K562 (cell line): Measurements from ENCODE around the gene SLC35F2. TPM values are rescaled to one million over a fixed set of nuclear protein-coding genes. Genes with fewer than 3 reads are reported as not detected.
A peak's percentile ranks its signal among the peaks of the same experiment; 100 is the strongest.

ENCODE experiments used
- ATAC-seq: fragments of 200-7000 bp; cut with Tn5 transposase; 3 replicates; pipeline ENCODE4 v1.9.1; 2020; ENCODE audit warnings: moderate library complexity
- BruUV-seq: library from RNA; stranded (reverse); fragments of 400-500 nt; replicated peaks from 2 replicates; lab custom pipeline; 2021; lab: Mats Ljungman, UMichigan
- CTCF ChIA-PET: fragments of 300-600 bp; formaldehyde crosslinking; extraction: SDS; loops from one replicate; lab custom pipeline; 2021; ENCODE audit warnings: low intra/inter-chr PET ratio; lab: Yijun Ruan, JAX
- POLR2A ChIA-PET: fragments of 300-600, 350-650 bp; sonication (Branson Sonifier 250); formaldehyde crosslinking; extraction: SDS; loops from one replicate; lab custom pipeline; 2021; ENCODE audit warnings: antibody characterized with exemption, inconsistent platforms; lab: Yijun Ruan, JAX
- DNase-seq, 4 experiments: peaks; one replicate each; pipeline versions ENCODE4 v3.0.0 to v3.0.0-alpha.2; 2011 to 2018; ENCODE audit warnings: low spot score in 3 of 4, mixed read lengths in 3 of 4; ENCODE audit errors: extremely low read depth in 1 of 4
- FAIRE-seq: peaks from 2 replicates; lab custom pipeline; 2011; peaks lifted over from hg19 to GRCh38; lab: Jason Lieb, UNC
- H2AFZ ChIP-seq: 2 replicates; pipeline ENCODE4 v1.6.0; 2011; ENCODE audit warnings: low read depth, low read length, control low read depth, inconsistent platforms
- H3K27ac ChIP-seq: fragments of 200-600 bp; 3 replicates; pipeline ENCODE4 v1.8.0; 2011; ENCODE audit warnings: low read depth, mild to moderate bottlenecking, control low read depth, inconsistent platforms, low read length, moderate library complexity, mixed read lengths; ENCODE audit errors: extremely low read depth
- H3K27me3 ChIP-seq, 2 experiments: fragments of 300-600 bp in 1 of 2; 2 replicates in 1 of 2; 3 replicates in 1 of 2; pipeline versions ENCODE4 v1.6.0 to v1.8.0; 2011; ENCODE audit warnings: inconsistent platforms in 2 of 2, low read length in 2 of 2, mild to moderate bottlenecking in 1 of 2, mixed read lengths in 1 of 2, moderate library complexity in 1 of 2; ENCODE audit not compliant: control insufficient read depth in 2 of 2, insufficient read depth in 2 of 2
- H3K36me3 ChIP-seq: fragments of 300-600 bp; 3 replicates; pipeline ENCODE4 v1.8.0; 2011; ENCODE audit warnings: mild to moderate bottlenecking, low read length, inconsistent platforms; ENCODE audit not compliant: control insufficient read depth, insufficient read depth
- H3K4me1 ChIP-seq, 2 experiments: fragments of 200-600 bp in 1 of 2; replicated peaks in 1 of 2; 2 replicates in 1 of 2; 3 replicates in 1 of 2; pipeline versions ENCODE4 v1.5.1 to v1.8.0; 2011; ENCODE audit warnings: inconsistent platforms in 2 of 2, low read length in 2 of 2, mild to moderate bottlenecking in 1 of 2, mixed read lengths in 1 of 2, moderate library complexity in 1 of 2; ENCODE audit not compliant: control insufficient read depth in 2 of 2, insufficient read depth in 2 of 2
- H3K4me2 ChIP-seq: 2 replicates; pipeline ENCODE4 v1.6.1; 2011; ENCODE audit warnings: low read length, control low read depth, inconsistent platforms, mixed read lengths; ENCODE audit not compliant: insufficient read depth
- H3K4me3 ChIP-seq: fragments of 200-600 bp; sonication (generic), shearing (Covaris generic); 2 replicates; pipeline ENCODE4 v1.5.1; 2016; ENCODE audit warnings: control low read depth, inconsistent platforms
- H3K79me2 ChIP-seq: fragments of 200-600 bp; 3 replicates; pipeline ENCODE4 v1.8.0; 2011; ENCODE audit warnings: low read length, inconsistent platforms; ENCODE audit not compliant: control insufficient read depth, insufficient read depth
- H3K9ac ChIP-seq, 2 experiments: 2 replicates each; pipeline versions ENCODE4 v1.6.0 to v1.6.1; 2011; ENCODE audit warnings: low read depth in 2 of 2, low read length in 2 of 2, control low read depth in 1 of 2, inconsistent platforms in 1 of 2, mild to moderate bottlenecking in 1 of 2, mixed read lengths in 1 of 2; ENCODE audit not compliant: insufficient read depth in 1 of 2
- H3K9me1 ChIP-seq: one replicate; pipeline ENCODE4 v1.6.0; 2011; ENCODE audit warnings: inconsistent platforms, mild to moderate bottlenecking, low read length, moderate library complexity; ENCODE audit not compliant: control insufficient read depth, insufficient read depth
- H3K9me3 ChIP-seq: replicated peaks from 2 replicates; pipeline ENCODE4 v1.5.1; 2011; ENCODE audit warnings: low read depth, low read length, inconsistent platforms; ENCODE audit not compliant: control insufficient read depth, insufficient read depth
- H4K20me1 ChIP-seq: replicated peaks from 2 replicates; pipeline ENCODE4 v1.6.1; 2011; ENCODE audit warnings: low read length, inconsistent platforms, mixed read lengths; ENCODE audit not compliant: control insufficient read depth, insufficient read depth
- CREB1 ChIP-seq, 2 experiments: sonication (generic) in 1 of 2; formaldehyde crosslinking in 1 of 2; IDR thresholded peaks; 2 replicates each; pipeline versions ENCODE4 v1.6.1 to v1.8.0; 2012 to 2022; ENCODE audit warnings: inconsistent platforms in 1 of 2, mild to moderate bottlenecking in 1 of 2, missing genetic modification reagents in 1 of 2, moderate library complexity in 1 of 2
- CSDE1 ChIP-seq, 2 experiments: fragments of 450-650 bp; IDR thresholded peaks; 2 replicates each; pipeline ENCODE4 v1.6.1; 2016; ENCODE audit warnings: mild to moderate bottlenecking in 1 of 2
- ETV6 ChIP-seq, 3 experiments: fragments of 150-350 bp in 1 of 3; sonication (generic) in 1 of 3; formaldehyde crosslinking in 1 of 3; IDR thresholded peaks; 2 replicates each; pipeline versions ENCODE4 v1.6.1 to v1.8.0; 2014 to 2022; ENCODE audit warnings: borderline replicate concordance in 2 of 3, low read depth in 2 of 3, antibody characterized with exemption in 1 of 3, low read length in 1 of 3, mild to moderate bottlenecking in 1 of 3, missing genetic modification reagents in 1 of 3
- KAT8 ChIP-seq: fragments of 450-650 bp; IDR thresholded peaks from 2 replicates; pipeline ENCODE4 v1.6.1; 2016; ENCODE audit warnings: low read depth, mild to moderate bottlenecking
- KLF1 ChIP-seq: fragments of 450-650 bp; IDR thresholded peaks from 2 replicates; pipeline ENCODE4 v1.6.1; 2016; ENCODE audit warnings: missing genetic modification characterization, missing compliant biosample characterization
- MAFF ChIP-seq: IDR thresholded peaks from 2 replicates; pipeline ENCODE4 v1.6.1; 2012; ENCODE audit warnings: low read length, improper control_type of control experiment
- MITF ChIP-seq: IDR thresholded peaks from 2 replicates; pipeline ENCODE4 v1.6.1; 2014; ENCODE audit warnings: antibody characterized with exemption
- SAFB ChIP-seq: fragments of 200-400 bp; formaldehyde crosslinking; IDR thresholded peaks from 2 replicates; pipeline ENCODE4 v1.6.1; 2017; ENCODE audit warnings: low read depth, low read length, borderline replicate concordance
- ZNF217 ChIP-seq: sonication (generic); formaldehyde crosslinking; IDR thresholded peaks from 2 replicates; pipeline ENCODE4 v1.8.0; 2022; ENCODE audit warnings: mild to moderate bottlenecking, missing genetic modification reagents
- ZNF24 ChIP-seq: fragments of 450-650 bp; IDR thresholded peaks from 2 replicates; pipeline ENCODE4 v1.6.1; 2016
- ZNF444 ChIP-seq: fragments of 250-450 bp; sonication (Bioruptor Pico); IDR thresholded peaks from 2 replicates; pipeline ENCODE4 v1.4.0; 2020; ENCODE audit warnings: mild to moderate bottlenecking, moderate library complexity
- ZNF561 ChIP-seq: fragments of 450-650 bp; formaldehyde crosslinking; conservative IDR thresholded peaks from 2 replicates; pipeline ENCODE4 v1.4.0; 2020; ENCODE audit warnings: mild to moderate bottlenecking, moderate library complexity
- WGBS: fragments of 100-300 bp; shearing (Covaris generic); methylation state at CpG from one replicate; pipeline ENCODE4 v1.1.6; 2016; ENCODE audit warnings: low coverage, mixed read lengths; ENCODE audit not compliant: insufficient coverage; ENCODE audit errors: missing lambda C conversion rate; 5-methylcytosine and 5-hydroxymethylcytosine counted together
- in situ Hi-C: fragments of 300-500 bp; cut with MboI; formaldehyde crosslinking; loops from 4 replicates; pipeline ENCODE4 v1.15.0; 2018; ENCODE audit warnings: inconsistent platforms, mixed read lengths
- intact Hi-C: fragments of 100-400 bp; cut with micrococcal nuclease; formaldehyde crosslinking; loops from 2 replicates; pipeline ENCODE4 v1.14.2; 2022
- polyA plus RNA-seq, 8 experiments: library from polyadenylated mRNA; depleted of rRNA in 4 of 8; stranded (reverse) in 5 of 8; unstranded in 3 of 8; fragments of >200 nt; fragmentation: Nextera tagmentation in 2 of 8; fragmentation: Illumina TruSeq in 1 of 8; extraction: Ambion mirVana in 2 of 8; extraction: Trizol in 1 of 8; gene quantifications; 2 replicates each; pipeline versions ENCODE4 v1.2.1 to v1.2.3, GENCODE V29; 2011 to 2014; ENCODE audit warnings: inconsistent platforms in 1 of 8, missing spikeins in 1 of 8
- total RNA-seq, 7 experiments: library from RNA; depleted of rRNA in 6 of 7; stranded (reverse); fragments of >200 nt in 6 of 7; fragmentation: Illumina TruSeq in 2 of 7; extraction: Trizol in 2 of 7; gene quantifications; 2 replicates each; pipeline versions ENCODE4 v1.2.1 to v1.2.3, GENCODE V29; 2011 to 2021; ENCODE audit warnings: low replicate concordance in 1 of 7

Gene SLC35F2
- total and polyA plus RNA-seq, 9 of the 15 experiments (the other 6 are each of a cell fraction or from before 2014, with no cell fraction given), result 28.6 to 63.9 (median 53.4) TPM

GRCh38 chr11:107856180-107856980, 2.2 kb downstream of the SLC35F2 start:
- Histone ChIP-seq H2AFZ (no peak overlapping the region), H3K4me2 (peak overlapping the region; percentile 87), H3K9ac (peak overlapping the region; percentile 61 to 83; a peak in 2 of 4 replicates), H3K4me3 (peak overlapping the region; percentile 77; the same call in 1 of the 2 replicates), H3K27ac (peak overlapping the region; percentile 58; the same call in 1 of the 3 replicates), H3K9me1 (no peaks in the 10 kb centered on the region), H3K9me3 (no peaks in the 10 kb centered on the region), H3K79me2 (peaks cover 74% of the 10 kb centered on the region), H3K36me3 (peaks cover 17% of the 10 kb centered on the region; the same call in 2 of the 3 replicates)
- DNase-seq (peak in 1 of 4 experiments; percentile 70), ATAC-seq (peak; percentile 22), FAIRE-seq (peak; percentile 74)
- CTCF ChIA-PET, result no interaction called here
- no TSS peak for BruUV-seq
- 50% methylated on average over 8 of the region's 10 CpGs for WGBS
- intact Hi-C loops, result loop anchor here (5.0 kb wide), 2 partner anchors 59 to 289 kb away; partner anchors contain the start of gene ALKBH8
- TF ChIP-seq CREB1 (IDR thresholded peaks at IDR 0.05) (no peak), CREB1 (CRISPR knock-in tag; IDR thresholded peaks at IDR 0.05) (0 out of 2 replicates have a peak, but pooled peaks have one; percentile 18), KAT8 (no peak)
- TF ChIP-seq, all 486 proteins: peak for 1
- peaks cover 7% of the 10 kb centered on the region for H4K20me1 ChIP-seq
- H3K4me1 ChIP-seq, result peaks cover 9 to 17% of the 10 kb centered on the region in 2 experiments; a peak in 4 of 5 replicates
- in situ Hi-C loops, result no loop called here
- H3K27me3 ChIP-seq, result no peaks in the 10 kb centered on the region
- POLR2A ChIA-PET, result interaction anchor here (0.6 to 0.9 kb wide), 2 partner anchors 20 to 164 kb away, joined by 3 read pairs; no protein-coding TSS in a partner anchor

- WGBS, result 85% methylated on average over 6 of the region's 6 CpGs
- Histone ChIP-seq H3K27ac (peak overlapping the region; percentile 48; the same call in 1 of the 3 replicates), H3K4me2 (0 out of 2 replicates have a peak overlapping the region, but pooled peaks have one; percentile 14), H3K9me3 (no peaks in the 10 kb centered on the region), H3K4me3 (no peak overlapping the region), H2AFZ (no peak overlapping the region), H3K36me3 (peaks cover 19% of the 10 kb centered on the region; the same call in 2 of the 3 replicates), H4K20me1 (peaks cover 11% of the 10 kb centered on the region), H3K27me3 (no peaks in the 10 kb centered on the region), H3K4me1 (peaks cover 5 to 9% of the 10 kb centered on the region in 2 experiments; a peak in 4 of 5 replicates), H3K79me2 (peaks cover 82% of the 10 kb centered on the region), H3K9ac (no peak overlapping the region), H3K9me1 (peaks cover 4% of the 10 kb centered on the region)
- in situ Hi-C loops, result no loop called here
- ChIA-PET POLR2A (interaction anchor here (0.6 kb wide), 1 partner anchor 288 kb away, joined by 5 read pairs; the partner anchor contains the start of gene ALKBH8), CTCF (no interaction called here)
- intact Hi-C loops, result no loop called here
- no TSS peak for BruUV-seq
- DNase-seq (no peak), FAIRE-seq (no peak), ATAC-seq (no peak)
- TF ChIP-seq KLF1 (tag) (no peak), CSDE1 (IDR thresholded peaks at IDR 0.05) (no peak), MITF (no peak), ZNF444 (CRISPR knock-in tag) (no peak), MAFF (no peak), ZNF217 (CRISPR knock-in tag) (no peak), ZNF24 (no peak), ETV6 (IDR thresholded peaks at IDR 0.05; ENCODE audit: borderline replicate concordance in 1 of 2, low read depth in 2 of 2, low read length in 1 of 2) (no peak), ETV6 (CRISPR knock-in tag; IDR thresholded peaks at IDR 0.05; ENCODE audit: borderline replicate concordance) (no peak), ZNF561 (CRISPR knock-in tag) (no peak), SAFB (no peak)
Observed at GRCh38 chr11:107853070-107853469, 5.5 kb downstream of the SLC35F2 start.
